Endothelial cell (in vitro differentiated cells): ENCODE data around the gene FAF2. TPM values are rescaled to one million over a fixed set of nuclear protein-coding genes. Genes with fewer than 3 reads are reported as not detected.
A peak's percentile ranks its signal among the peaks of the same experiment; 100 is the strongest.

ENCODE experiments used
- DNase-seq: peaks from one replicate; pipeline ENCODE4 v3.0.0; 2021; ENCODE audit warnings: low spot score
- H3K27ac Mint-ChIP-seq: one replicate; pipeline ENCODE4 v1.8.0; 2021; ENCODE audit warnings: mixed read lengths, inconsistent platforms; ENCODE audit not compliant: unreplicated experiment
- H3K27me3 Mint-ChIP-seq: one replicate; pipeline ENCODE4 v1.8.0; 2021; ENCODE audit warnings: mild to moderate bottlenecking, moderate library complexity, mixed read lengths, inconsistent platforms; ENCODE audit not compliant: unreplicated experiment
- H3K36me3 Mint-ChIP-seq: one replicate; pipeline ENCODE4 v1.8.0; 2021; ENCODE audit warnings: mild to moderate bottlenecking, low read depth, mixed read lengths, inconsistent platforms; ENCODE audit not compliant: unreplicated experiment
- H3K4me1 Mint-ChIP-seq: one replicate; pipeline ENCODE4 v1.8.0; 2021; ENCODE audit warnings: mild to moderate bottlenecking, mixed read lengths, inconsistent platforms; ENCODE audit not compliant: unreplicated experiment
- H3K4me3 Mint-ChIP-seq: one replicate; pipeline ENCODE4 v1.8.0; 2021; ENCODE audit warnings: mild to moderate bottlenecking, mixed read lengths, inconsistent platforms; ENCODE audit not compliant: unreplicated experiment
- H3K9me3 Mint-ChIP-seq: one replicate; pipeline ENCODE4 v1.8.0; 2021; ENCODE audit warnings: mixed read lengths, inconsistent platforms; ENCODE audit not compliant: unreplicated experiment
- total RNA-seq: library from RNA; stranded (reverse); fragmentation: NEBNext Ultra II Directional; extraction: Animal tissue kit (Norgen Biotek cat#: 25700); gene quantifications from one replicate; pipeline ENCODE4 v1.2.1, GENCODE V29; 2021; ENCODE audit not compliant: unreplicated experiment
- TF ChIP-seq, protein P1 (sequence below): fragments of 200-600 bp; sonication (generic); IDR thresholded peaks from one replicate; pipeline ENCODE4 v1.5.0; 2021; ENCODE audit warnings: antibody characterized with exemption; ENCODE audit not compliant: unreplicated experiment

FAF2 gene
- total RNA-seq, 1 donor from 2014 or later, result 40.6 TPM

DNA sequence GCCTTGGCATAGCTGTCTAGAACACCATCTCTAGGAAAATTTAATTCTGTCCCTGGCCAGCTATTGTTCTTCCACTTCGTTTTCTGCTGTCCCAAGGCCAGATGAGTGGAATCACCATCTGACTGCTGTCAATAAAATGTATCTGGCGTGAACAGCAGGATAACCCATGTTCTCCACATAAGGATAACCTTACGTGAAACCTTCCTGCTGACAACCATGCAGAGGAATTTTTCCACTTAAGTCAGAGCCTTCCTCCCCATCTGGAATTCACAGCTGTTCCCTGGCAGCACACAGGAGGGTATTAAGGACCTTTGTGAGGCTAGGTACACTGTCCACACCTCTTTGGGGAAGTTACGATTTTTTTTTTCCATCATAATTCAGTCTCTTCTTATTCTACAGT lies 60.4 kb downstream of the FAF2 start:
- H3K36me3 Mint-ChIP-seq, result peaks cover 38% of the 10 kb centered on the region
- TF ChIP-seq, protein P1, sequence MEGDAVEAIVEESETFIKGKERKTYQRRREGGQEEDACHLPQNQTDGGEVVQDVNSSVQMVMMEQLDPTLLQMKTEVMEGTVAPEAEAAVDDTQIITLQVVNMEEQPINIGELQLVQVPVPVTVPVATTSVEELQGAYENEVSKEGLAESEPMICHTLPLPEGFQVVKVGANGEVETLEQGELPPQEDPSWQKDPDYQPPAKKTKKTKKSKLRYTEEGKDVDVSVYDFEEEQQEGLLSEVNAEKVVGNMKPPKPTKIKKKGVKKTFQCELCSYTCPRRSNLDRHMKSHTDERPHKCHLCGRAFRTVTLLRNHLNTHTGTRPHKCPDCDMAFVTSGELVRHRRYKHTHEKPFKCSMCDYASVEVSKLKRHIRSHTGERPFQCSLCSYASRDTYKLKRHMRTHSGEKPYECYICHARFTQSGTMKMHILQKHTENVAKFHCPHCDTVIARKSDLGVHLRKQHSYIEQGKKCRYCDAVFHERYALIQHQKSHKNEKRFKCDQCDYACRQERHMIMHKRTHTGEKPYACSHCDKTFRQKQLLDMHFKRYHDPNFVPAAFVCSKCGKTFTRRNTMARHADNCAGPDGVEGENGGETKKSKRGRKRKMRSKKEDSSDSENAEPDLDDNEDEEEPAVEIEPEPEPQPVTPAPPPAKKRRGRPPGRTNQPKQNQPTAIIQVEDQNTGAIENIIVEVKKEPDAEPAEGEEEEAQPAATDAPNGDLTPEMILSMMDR, result no peak
- H3K27me3 Mint-ChIP-seq, result no peaks in the 10 kb centered on the region
- no peak overlapping the region for H3K27ac Mint-ChIP-seq
- DNase-seq, result no peak
- H3K4me3 Mint-ChIP-seq, result no peak overlapping the region
- no peaks in the 10 kb centered on the region for H3K4me1 Mint-ChIP-seq
- no peaks in the 10 kb centered on the region for H3K9me3 Mint-ChIP-seq

DNA sequence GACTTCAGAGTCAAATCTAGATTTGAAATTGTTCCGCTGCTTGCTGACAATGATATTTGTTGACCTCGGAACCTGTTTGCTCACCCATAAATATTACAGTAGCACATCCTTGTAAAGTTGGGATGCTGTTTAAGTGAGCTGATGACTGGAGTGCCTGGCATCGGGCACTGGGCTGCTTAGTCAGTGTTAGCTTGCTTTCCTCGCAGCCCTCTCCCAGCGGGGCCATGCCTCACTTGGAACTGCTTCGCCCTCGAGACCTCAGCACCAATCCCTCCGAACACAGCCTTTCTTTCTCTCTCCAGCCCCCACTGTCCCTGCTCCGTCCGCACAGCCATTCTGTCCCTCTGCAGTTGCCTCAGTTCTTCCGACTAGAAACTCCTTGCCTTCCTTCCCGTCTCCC lies 65.6 kb downstream of the FAF2 start:
- H3K36me3 Mint-ChIP-seq, result peaks cover 11% of the 10 kb centered on the region
- H3K27ac Mint-ChIP-seq, result no peak overlapping the region
- H3K4me1 Mint-ChIP-seq, result peaks cover 5% of the 10 kb centered on the region
- H3K27me3 Mint-ChIP-seq, result no peaks in the 10 kb centered on the region
- no peak for DNase-seq
- H3K4me3 Mint-ChIP-seq, result no peak overlapping the region
- TF ChIP-seq, protein P1, result no peak
- H3K9me3 Mint-ChIP-seq, result no peaks in the 10 kb centered on the region

DNA sequence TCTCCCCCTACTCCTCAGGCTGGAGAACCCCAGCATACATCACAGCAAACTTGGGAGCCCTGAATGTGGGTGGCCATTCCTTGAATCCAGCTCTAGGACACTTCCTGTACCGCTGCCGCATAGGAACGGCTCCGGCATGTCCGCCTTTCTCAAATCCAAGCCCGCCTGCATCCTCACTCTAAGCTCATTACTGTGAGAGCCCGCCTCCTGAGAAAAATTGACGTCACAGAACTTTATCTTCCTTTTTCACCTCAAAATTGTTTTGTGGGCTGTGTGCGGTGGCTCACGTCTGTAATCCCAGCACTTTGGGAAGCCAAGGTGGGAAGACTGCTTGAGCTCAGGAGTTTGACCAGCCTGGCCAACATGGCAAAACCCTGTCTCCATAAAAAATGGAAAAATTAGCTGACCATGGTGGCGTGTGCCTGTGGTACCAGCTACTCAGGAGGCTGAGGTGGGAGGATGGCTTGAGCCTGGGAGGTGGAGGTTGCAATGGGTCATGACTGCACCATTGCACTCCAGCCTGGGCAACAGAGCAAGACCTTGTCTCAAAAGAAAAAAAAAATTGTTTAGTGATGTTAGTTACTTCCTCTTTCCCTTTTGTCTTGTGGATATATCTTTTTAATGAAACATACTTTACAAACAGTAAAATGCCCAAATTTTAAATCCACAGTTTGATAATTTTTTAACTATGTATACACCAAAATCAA lies 66.2 kb downstream of the FAF2 start:
- TF ChIP-seq, protein P1, result no peak
- no peaks in the 10 kb centered on the region for H3K27me3 Mint-ChIP-seq
- no peak overlapping the region for H3K27ac Mint-ChIP-seq
- no peaks in the 10 kb centered on the region for H3K9me3 Mint-ChIP-seq
- peaks cover 5% of the 10 kb centered on the region for H3K4me1 Mint-ChIP-seq
- DNase-seq, result no peak
- H3K36me3 Mint-ChIP-seq, result peaks cover 5% of the 10 kb centered on the region
- H3K4me3 Mint-ChIP-seq, result no peak overlapping the region

DNA sequence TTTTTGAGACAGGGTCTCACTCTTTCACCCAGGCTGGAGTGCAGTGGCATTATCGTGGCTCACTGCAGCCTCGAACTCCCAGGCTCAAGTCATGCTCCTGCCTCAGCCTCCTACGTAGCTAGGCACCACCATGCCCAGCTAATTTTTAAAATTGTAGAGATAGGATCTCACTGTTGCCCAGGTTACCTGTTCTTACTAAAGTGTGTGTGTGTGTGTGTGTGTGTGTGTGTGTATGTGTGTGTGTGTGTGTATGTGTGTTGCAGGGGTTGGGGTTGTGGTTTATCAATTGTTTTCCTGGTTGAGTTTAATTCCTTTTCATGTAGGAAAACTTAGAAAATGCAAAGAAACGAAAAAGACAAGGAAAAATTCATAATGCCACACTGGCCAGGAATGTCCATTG lies 67.2 kb downstream of the FAF2 start:
- TF ChIP-seq, protein P1, result no peak
- no peak for DNase-seq
- H3K27ac Mint-ChIP-seq, result no peak overlapping the region
- no peaks in the 10 kb centered on the region for H3K9me3 Mint-ChIP-seq
- no peak overlapping the region for H3K4me3 Mint-ChIP-seq
- no peaks in the 10 kb centered on the region for H3K27me3 Mint-ChIP-seq
- peaks cover 8% of the 10 kb centered on the region for H3K4me1 Mint-ChIP-seq
- H3K36me3 Mint-ChIP-seq, result no peaks in the 10 kb centered on the region

DNA sequence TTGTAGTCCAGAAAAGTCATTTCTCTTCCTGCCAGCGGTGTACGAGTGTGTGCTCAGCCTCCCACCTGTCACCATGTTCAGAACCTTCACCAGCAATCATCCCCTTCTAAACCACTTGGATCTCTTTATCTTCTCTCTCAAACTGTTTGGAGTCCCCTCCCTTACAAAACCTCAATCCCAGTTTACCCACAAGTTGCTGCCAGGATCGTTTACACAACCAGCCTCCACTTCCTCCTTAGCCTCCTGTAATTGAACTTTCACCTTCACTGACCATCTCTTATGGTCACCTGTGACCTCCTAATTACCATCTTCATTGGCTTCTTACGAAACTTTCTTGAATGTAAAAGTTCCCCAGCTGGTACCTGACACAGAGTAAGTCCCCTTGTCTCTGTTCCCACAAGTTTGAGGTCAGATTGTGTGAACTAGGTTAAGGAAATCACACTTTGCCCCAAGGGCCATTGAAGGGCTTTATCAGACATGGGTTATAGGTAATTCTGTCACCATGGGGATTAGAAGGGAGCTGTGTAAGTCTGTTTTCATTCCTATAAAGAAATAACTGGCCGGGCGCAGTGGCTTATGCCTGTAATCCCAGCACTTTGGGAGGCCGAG lies 69.0 kb downstream of the FAF2 start:
- DNase-seq, result no peak
- no peaks in the 10 kb centered on the region for H3K9me3 Mint-ChIP-seq
- H3K27me3 Mint-ChIP-seq, result no peaks in the 10 kb centered on the region
- peak overlapping the region; percentile 2 for H3K4me3 Mint-ChIP-seq
- no peaks in the 10 kb centered on the region for H3K36me3 Mint-ChIP-seq
- H3K27ac Mint-ChIP-seq, result peak overlapping the region; percentile 32
- TF ChIP-seq, protein P1, result no peak
- H3K4me1 Mint-ChIP-seq, result peaks cover 8% of the 10 kb centered on the region
